Ovary (tissue), 9 donors: ENCODE measurements around the gene RAB3A. TPM values are rescaled to one million over a fixed set of nuclear protein-coding genes. Genes with fewer than 3 reads are reported as not detected.

ENCODE experiments used
- DNase-seq, 5 donors: peaks; one replicate each; pipeline ENCODE4 v3.0.0-alpha.2; 2019 to 2020
- H3K27ac ChIP-seq, 2 donors: fragments of 200-600 bp; one replicate each; pipeline versions ENCODE4 v1.5.1 to v1.8.0; 2019 to 2022
- H3K27me3 ChIP-seq: fragments of 200-600 bp; one replicate; pipeline ENCODE4 v1.8.0; 2022
- H3K36me3 ChIP-seq: fragments of 200-600 bp; sonication (generic); one replicate; pipeline ENCODE4 v1.5.1; 2019
- H3K4me1 ChIP-seq: one replicate; pipeline ENCODE4 v1.8.1; 2013; ENCODE audit warnings: mild to moderate bottlenecking, moderate library complexity; ENCODE audit not compliant: insufficient read depth
- H3K4me3 ChIP-seq: fragments of 200-600 bp; sonication (generic); one replicate; pipeline ENCODE4 v1.5.1; 2017
- H3K9me3 ChIP-seq, 2 donors: fragments of 200-600 bp in 1 of 2; sonication (generic) in 1 of 2; one replicate each; pipeline versions ENCODE4 v1.5.1 to v1.8.1; 2013 to 2019; ENCODE audit warnings: mild to moderate bottlenecking in 1 of 2, moderate library complexity in 1 of 2
- EP300 ChIP-seq: sonication (generic); formaldehyde crosslinking; IDR thresholded peaks from one replicate; pipeline ENCODE4 v1.6.1; 2017; ENCODE audit warnings: antibody characterized with exemption
- POLR2A ChIP-seq: fragments of 450-650 bp; IDR thresholded peaks from one replicate; pipeline ENCODE4 v1.6.1; 2017; ENCODE audit warnings: antibody characterized with exemption, mild to moderate bottlenecking, moderate library complexity
- WGBS, 3 donors: extraction: QIAGEN DNeasy Blood & Tissue Kit in 1 of 3; methylation state at CpG; one replicate each; pipeline versions ENCODE4 v1.1.5 to v1.1.7; 2013 to 2017; 5-methylcytosine and 5-hydroxymethylcytosine counted together
- intact Hi-C, 4 donors: fragments of 100-400 bp; cut with DNase I; formaldehyde crosslinking; loops; one replicate each; pipeline versions ENCODE4 v1.11.0 to v1.15.1; 2022 to 2023
- polyA plus RNA-seq, 2 donors: library from polyadenylated mRNA; stranded (reverse); fragments of 200-250 nt in 1 of 2; fragments of 350-450 nt in 1 of 2; fragmentation: Illumina TruSeq in 1 of 2; extraction: RNeasy Lipid Tissue Mini Kit (QIAGEN cat#74804) in 1 of 2; gene quantifications; one replicate each; pipeline ENCODE4 v1.2.3, GENCODE V29; 2013 to 2014
- small RNA-seq: library from RNA; depleted of rRNA; stranded (forward); fragments of <200 nt; gene quantifications from one replicate; pipeline ENCODE3, GENCODE V24; 2016
- total RNA-seq, 7 donors: library from RNA; depleted of rRNA in 2 of 7; stranded (reverse); fragments of >200 nt in 2 of 7; fragmentation: NEBNext Ultra II Directional in 3 of 7; extraction: Animal tissue kit (Norgen Biotek cat#: 25700) in 3 of 7; gene quantifications; one replicate each; pipeline versions ENCODE4 v1.1.0 to v1.2.4, GENCODE V29; 2016 to 2023
- TF ChIP-seq, protein P1 (sequence below), 3 donors: fragments of 450-650 bp in 2 of 3; fragments of 200-600 bp in 1 of 3; IDR thresholded peaks; one replicate each; pipeline versions ENCODE4 v1.5.1 to v1.8.0; 2016 to 2022; ENCODE audit warnings: antibody characterized with exemption in 3 of 3, mild to moderate bottlenecking in 1 of 3
- donor health status: DM: no; HTN: no; CAD: no; lungs with moderate emphysema.
- donor health status: DM: no; HTN: no; CAD: no.
- donor health status: Bipolar disorder and iron deficiency.
- donor health status: DM: yes; HTN: yes; CAD: no.
- donor health status: DM: no; HTN: no; CAD: no.
- donor health status: DM: yes; HTN: yes; CAD: no.

RAB3A gene
- total and polyA plus RNA-seq, 9 donors, result 1.9 to 32.9 (median 7.9) TPM

DNA sequence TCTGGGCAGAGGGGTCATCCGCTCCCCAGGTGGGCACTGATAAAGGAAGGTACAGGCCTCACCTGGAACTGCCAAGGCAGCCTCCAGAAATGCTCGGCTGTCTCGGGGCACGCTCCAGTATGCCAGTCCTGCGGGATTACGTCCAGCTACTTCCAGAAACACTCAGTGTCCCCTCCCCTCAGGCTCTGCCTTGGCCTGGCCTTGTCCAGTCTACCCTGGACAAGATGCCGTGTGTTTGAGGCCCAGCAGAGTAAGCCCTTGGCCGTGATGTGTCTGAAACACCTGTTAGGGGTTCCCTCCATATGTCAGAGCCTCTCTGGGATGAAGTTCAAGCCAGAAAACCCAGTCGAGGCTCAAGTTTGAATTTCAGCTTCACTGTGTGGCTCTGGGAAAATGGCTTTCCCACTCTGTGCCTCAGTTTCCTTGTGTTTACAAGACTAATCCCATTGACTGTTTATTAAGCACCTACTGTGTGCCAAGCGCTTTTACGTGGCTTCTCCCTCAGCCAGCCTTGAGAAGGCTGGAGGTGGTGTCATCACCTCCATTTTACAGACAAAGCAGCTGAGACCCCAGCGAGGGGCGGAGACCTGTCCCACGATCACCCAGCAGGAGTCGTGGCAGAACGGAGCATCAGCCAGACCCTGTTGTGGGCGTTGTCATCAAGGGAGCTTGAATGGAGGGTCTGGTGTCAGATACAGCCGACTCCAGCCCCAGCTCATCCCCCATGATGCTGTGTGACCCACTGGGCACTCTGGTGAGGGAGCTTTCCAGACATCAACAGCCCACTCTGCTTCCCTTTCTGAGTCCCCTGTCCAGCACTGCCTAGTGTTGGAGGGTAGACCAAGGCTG, 52.8 kb downstream of the RAB3A start:
- no peaks in the 10 kb centered on the region for H3K36me3 ChIP-seq
- peak in 2 of 5 donors; percentile 27 to 52 for DNase-seq
- H3K4me3 ChIP-seq, result no peak overlapping the region
- intact Hi-C loops, result loop anchor here in 2 of 4 donors (5.0 to 10.0 kb wide), 3 partner anchors 34 to 74 kb away; partner anchors contain the start of gene PDE4C (in 1 of the 2)
- peak overlapping the region in 1 of 2 donors; percentile 79 for H3K27ac ChIP-seq
- H3K9me3 ChIP-seq, result no peaks in the 10 kb centered on the region
- H3K4me1 ChIP-seq, result peaks cover 9% of the 10 kb centered on the region
- WGBS, 3 donors, result 78 to 84% (median 79%) methylated on average over 18 of the region's 18 CpGs
- TF ChIP-seq POLR2A (no peak), EP300 (no peak)
- TF ChIP-seq, protein P1, sequence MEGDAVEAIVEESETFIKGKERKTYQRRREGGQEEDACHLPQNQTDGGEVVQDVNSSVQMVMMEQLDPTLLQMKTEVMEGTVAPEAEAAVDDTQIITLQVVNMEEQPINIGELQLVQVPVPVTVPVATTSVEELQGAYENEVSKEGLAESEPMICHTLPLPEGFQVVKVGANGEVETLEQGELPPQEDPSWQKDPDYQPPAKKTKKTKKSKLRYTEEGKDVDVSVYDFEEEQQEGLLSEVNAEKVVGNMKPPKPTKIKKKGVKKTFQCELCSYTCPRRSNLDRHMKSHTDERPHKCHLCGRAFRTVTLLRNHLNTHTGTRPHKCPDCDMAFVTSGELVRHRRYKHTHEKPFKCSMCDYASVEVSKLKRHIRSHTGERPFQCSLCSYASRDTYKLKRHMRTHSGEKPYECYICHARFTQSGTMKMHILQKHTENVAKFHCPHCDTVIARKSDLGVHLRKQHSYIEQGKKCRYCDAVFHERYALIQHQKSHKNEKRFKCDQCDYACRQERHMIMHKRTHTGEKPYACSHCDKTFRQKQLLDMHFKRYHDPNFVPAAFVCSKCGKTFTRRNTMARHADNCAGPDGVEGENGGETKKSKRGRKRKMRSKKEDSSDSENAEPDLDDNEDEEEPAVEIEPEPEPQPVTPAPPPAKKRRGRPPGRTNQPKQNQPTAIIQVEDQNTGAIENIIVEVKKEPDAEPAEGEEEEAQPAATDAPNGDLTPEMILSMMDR (IDR thresholded peaks at IDR 0.05), result no peak
- H3K27me3 ChIP-seq, result no peaks in the 10 kb centered on the region

DNA sequence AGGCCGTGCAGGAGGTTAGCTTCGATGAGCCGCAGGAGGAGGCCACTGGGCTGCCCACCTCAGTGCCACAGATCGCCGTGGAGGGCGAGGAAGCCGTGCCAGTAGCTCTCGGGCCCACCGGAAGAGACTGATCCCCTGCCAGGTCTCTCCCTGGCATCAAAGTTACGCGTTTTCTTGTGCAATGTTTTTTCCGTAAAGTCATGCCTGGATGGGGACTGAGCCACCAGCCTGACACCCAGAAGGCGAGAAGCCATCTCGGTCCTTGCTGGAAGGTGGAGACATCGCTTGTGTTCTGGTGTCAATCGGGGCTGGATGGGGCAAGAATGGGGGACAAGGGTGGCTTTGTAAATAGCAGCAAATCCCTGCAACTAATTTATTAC, 54.3 kb downstream of the RAB3A start:
- DNase-seq, result peak in 1 of 5 donors; percentile 21
- Histone ChIP-seq H3K36me3 (no peaks in the 10 kb centered on the region), H3K27ac (no peak overlapping the region), H3K4me1 (peaks cover 9% of the 10 kb centered on the region), H3K27me3 (no peaks in the 10 kb centered on the region), H3K9me3 (no peaks in the 10 kb centered on the region), H3K4me3 (no peak overlapping the region)
- TF ChIP-seq EP300 (no peak), POLR2A (no peak)
- TF ChIP-seq, protein P1 (IDR thresholded peaks at IDR 0.05), result no peak
- WGBS, 3 donors, result 87 to 90% (median 88%) methylated on average over 16 of the region's 16 CpGs
- intact Hi-C loops, result no loop called here

DNA sequence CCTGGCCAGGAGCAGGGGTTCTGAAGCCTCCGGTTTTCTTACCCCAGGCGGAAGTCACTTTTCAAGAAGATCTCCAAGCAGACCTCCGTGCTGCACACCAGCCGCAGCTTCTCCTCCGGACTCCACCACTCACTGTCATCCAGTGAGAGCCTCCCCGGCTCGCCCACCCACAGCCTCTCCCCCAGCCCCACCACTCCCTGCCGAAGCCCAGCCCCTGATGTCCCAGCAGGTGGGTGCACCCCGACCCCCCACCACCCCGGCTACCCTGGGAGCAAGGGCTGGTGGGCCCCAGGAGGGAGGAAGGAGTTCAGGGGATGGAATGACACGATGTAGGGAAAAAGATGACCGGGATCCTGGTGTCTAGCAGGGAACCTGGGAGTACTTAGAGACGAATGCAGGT, 56.4 kb downstream of the RAB3A start:
- 89 to 90% (median 89%) methylated on average over 13 of the region's 13 CpGs for WGBS, 3 donors
- intact Hi-C loops, result no loop called here

More for the DNA sequence above, 56.4 kb downstream of the RAB3A start:
- Histone ChIP-seq H3K36me3 (no peaks in the 10 kb centered on the region), H3K4me1 (peaks cover 3% of the 10 kb centered on the region), H3K4me3 (no peak overlapping the region), H3K27ac (no peak overlapping the region), H3K27me3 (no peaks in the 10 kb centered on the region), H3K9me3 (no peaks in the 10 kb centered on the region)
- TF ChIP-seq, protein P1 (IDR thresholded peaks at IDR 0.05), result no peak
- TF ChIP-seq EP300 (no peak), POLR2A (no peak)
- peak in 1 of 5 donors; percentile 17 for DNase-seq

Small RNA genes within 50 kb of the gene (small RNA-seq; reads per million reads assigned to genes)
- not detected for gene IFI30

Other genes with a start within 250 kb of the RAB3A start
- 1 to 10 TPM in 4 of 7 donors, under 1 TPM in 2, not detected in 1; 0.33 to 5.9 (median 2.2) TPM for gene KCNN1, start 236.9 kb downstream of the RAB3A start, total RNA-seq
- gene KCNN1, start 236.9 kb downstream of the RAB3A start, polyA plus RNA-seq, result 1 to 10 TPM in 1 of 2 donors, under 1 TPM in 1; 1.00 to 1.7 TPM
- 10 to 100 TPM in 5 of 7 donors, 1 to 10 TPM in 2; 6.8 to 22.8 (median 12.2) TPM for gene ARRDC2, start 195.9 kb downstream of the RAB3A start, total RNA-seq
- 10 to 100 TPM; 12.9 to 14.7 TPM for gene ARRDC2, start 195.9 kb downstream of the RAB3A start, polyA plus RNA-seq
- gene IL12RB1, start 117.1 kb downstream of the RAB3A start, total RNA-seq, result under 1 TPM; 0.31 to 0.89 (median 0.57) TPM
- gene IL12RB1, start 117.1 kb downstream of the RAB3A start, polyA plus RNA-seq, result under 1 TPM; 0.22 to 0.70 TPM
- gene MAST3, start 106.3 kb downstream of the RAB3A start, total RNA-seq, result 10 to 100 TPM in 3 of 7 donors, 1 to 10 TPM in 4; 7.8 to 12.2 (median 9.9) TPM
- gene MAST3, start 106.3 kb downstream of the RAB3A start, polyA plus RNA-seq, result 1 to 10 TPM; 2.4 to 5.7 TPM
- 10 to 100 TPM; 16.5 to 63.2 (median 48.9) TPM for gene PIK3R2, start 50.9 kb downstream of the RAB3A start, total RNA-seq
- gene PIK3R2, start 50.9 kb downstream of the RAB3A start, polyA plus RNA-seq, result 10 to 100 TPM; 12.8 to 13.6 TPM
- gene IFI30, start 30.2 kb downstream of the RAB3A start, total RNA-seq, result 10 to 100 TPM; 10.1 to 70.9 (median 16.1) TPM
- 10 to 100 TPM; 21.8 to 34.4 TPM for gene IFI30, start 30.2 kb downstream of the RAB3A start, polyA plus RNA-seq
- gene MPV17L2, start 10.8 kb downstream of the RAB3A start, total RNA-seq, result 10 to 100 TPM in 2 of 7 donors, 1 to 10 TPM in 5; 6.9 to 15.2 (median 8.6) TPM
- 10 to 100 TPM in 1 of 2 donors, 1 to 10 TPM in 1; 3.5 to 12.0 TPM for gene MPV17L2, start 10.8 kb downstream of the RAB3A start, polyA plus RNA-seq
- gene PDE4C, start 22.4 kb upstream of the RAB3A start, total RNA-seq, result 1 to 10 TPM in 4 of 7 donors, under 1 TPM in 2, not detected in 1; 0.57 to 1.7 (median 1.1) TPM
- gene PDE4C, start 22.4 kb upstream of the RAB3A start, polyA plus RNA-seq, result under 1 TPM; 0.50 to 0.67 TPM
- 10 to 100 TPM in 5 of 7 donors, 1 to 10 TPM in 2; 6.0 to 18.4 (median 11.7) TPM for gene IQCN, start 70.4 kb upstream of the RAB3A start, total RNA-seq
- 1 to 10 TPM; 2.5 to 9.3 TPM for gene IQCN, start 70.4 kb upstream of the RAB3A start, polyA plus RNA-seq
- gene JUND, start 77.6 kb upstream of the RAB3A start, total RNA-seq, result 1,000 to 10,000 TPM in 2 of 7 donors, 100 to 1,000 TPM in 5; 163 to 1,260 (median 581) TPM
- gene JUND, start 77.6 kb upstream of the RAB3A start, polyA plus RNA-seq, result 100 to 1,000 TPM in 1 of 2 donors, 10 to 100 TPM in 1; 95.2 to 301 TPM
- gene LSM4, start 119.0 kb upstream of the RAB3A start, total RNA-seq, result 100 to 1,000 TPM in 1 of 7 donors, 10 to 100 TPM in 6; 45.0 to 121 (median 77.3) TPM
- gene LSM4, start 119.0 kb upstream of the RAB3A start, polyA plus RNA-seq, result 10 to 100 TPM; 38.3 to 66.0 TPM
- gene PGPEP1, start 136.6 kb upstream of the RAB3A start, total RNA-seq, result 10 to 100 TPM in 6 of 7 donors, 1 to 10 TPM in 1; 9.3 to 64.5 (median 50.3) TPM
- gene PGPEP1, start 136.6 kb upstream of the RAB3A start, polyA plus RNA-seq, result 10 to 100 TPM; 13.8 to 16.9 TPM
- 10 to 100 TPM in 2 of 7 donors, 1 to 10 TPM in 5; 1.5 to 20.9 (median 3.7) TPM for gene GDF15, start 182.1 kb upstream of the RAB3A start, total RNA-seq
- 1 to 10 TPM in 1 of 2 donors, under 1 TPM in 1; 0.67 to 2.7 TPM for gene GDF15, start 182.1 kb upstream of the RAB3A start, polyA plus RNA-seq
- gene LRRC25, start 193.6 kb upstream of the RAB3A start, total RNA-seq, result 1 to 10 TPM; 1.8 to 9.2 (median 2.4) TPM
- 1 to 10 TPM; 1.4 to 3.2 TPM for gene LRRC25, start 193.6 kb upstream of the RAB3A start, polyA plus RNA-seq
- 100 to 1,000 TPM in 2 of 7 donors, 10 to 100 TPM in 5; 58.9 to 124 (median 88.3) TPM for gene SSBP4, start 215.4 kb upstream of the RAB3A start, total RNA-seq
- 10 to 100 TPM in 1 of 2 donors, 1 to 10 TPM in 1; 4.6 to 90.3 TPM for gene SSBP4, start 215.4 kb upstream of the RAB3A start, polyA plus RNA-seq
- gene ISYNA1, start 234.1 kb upstream of the RAB3A start, total RNA-seq, result 100 to 1,000 TPM in 6 of 7 donors, 10 to 100 TPM in 1; 45.2 to 345 (median 217) TPM
- 100 to 1,000 TPM in 1 of 2 donors, 1 to 10 TPM in 1; 9.6 to 144 TPM for gene ISYNA1, start 234.1 kb upstream of the RAB3A start, polyA plus RNA-seq